Endothelial cell (in vitro differentiated cells): ENCODE results near the gene MIGA1. TPM values are rescaled to one million over a fixed set of nuclear protein-coding genes. Genes with fewer than 3 reads are reported as not detected.
"Not testable (repeated sequence)": the region's sequence is repeated elsewhere in the genome, so short reads cannot be mapped to it uniquely, and the experiment has no call there.

ENCODE experiments used
- DNase-seq: peaks from one replicate; pipeline ENCODE4 v3.0.0; 2021; ENCODE audit warnings: low spot score
- H3K27ac Mint-ChIP-seq: one replicate; pipeline ENCODE4 v1.8.0; 2021; ENCODE audit warnings: mixed read lengths, inconsistent platforms; ENCODE audit not compliant: unreplicated experiment
- H3K27me3 Mint-ChIP-seq: one replicate; pipeline ENCODE4 v1.8.0; 2021; ENCODE audit warnings: mild to moderate bottlenecking, moderate library complexity, mixed read lengths, inconsistent platforms; ENCODE audit not compliant: unreplicated experiment
- H3K36me3 Mint-ChIP-seq: one replicate; pipeline ENCODE4 v1.8.0; 2021; ENCODE audit warnings: mild to moderate bottlenecking, low read depth, mixed read lengths, inconsistent platforms; ENCODE audit not compliant: unreplicated experiment
- H3K4me1 Mint-ChIP-seq: one replicate; pipeline ENCODE4 v1.8.0; 2021; ENCODE audit warnings: mild to moderate bottlenecking, mixed read lengths, inconsistent platforms; ENCODE audit not compliant: unreplicated experiment
- H3K4me3 Mint-ChIP-seq: one replicate; pipeline ENCODE4 v1.8.0; 2021; ENCODE audit warnings: mild to moderate bottlenecking, mixed read lengths, inconsistent platforms; ENCODE audit not compliant: unreplicated experiment
- H3K9me3 Mint-ChIP-seq: one replicate; pipeline ENCODE4 v1.8.0; 2021; ENCODE audit warnings: mixed read lengths, inconsistent platforms; ENCODE audit not compliant: unreplicated experiment
- total RNA-seq: library from RNA; stranded (reverse); fragmentation: NEBNext Ultra II Directional; extraction: Animal tissue kit (Norgen Biotek cat#: 25700); gene quantifications from one replicate; pipeline ENCODE4 v1.2.1, GENCODE V29; 2021; ENCODE audit not compliant: unreplicated experiment
- TF ChIP-seq, protein P1 (sequence below): fragments of 200-600 bp; sonication (generic); IDR thresholded peaks from one replicate; pipeline ENCODE4 v1.5.0; 2021; ENCODE audit warnings: antibody characterized with exemption; ENCODE audit not compliant: unreplicated experiment

Gene MIGA1
- total RNA-seq, 1 donor from 2014 or later, result 12.3 TPM

- H3K27ac Mint-ChIP-seq, result no peak overlapping the region
- TF ChIP-seq, protein P1, sequence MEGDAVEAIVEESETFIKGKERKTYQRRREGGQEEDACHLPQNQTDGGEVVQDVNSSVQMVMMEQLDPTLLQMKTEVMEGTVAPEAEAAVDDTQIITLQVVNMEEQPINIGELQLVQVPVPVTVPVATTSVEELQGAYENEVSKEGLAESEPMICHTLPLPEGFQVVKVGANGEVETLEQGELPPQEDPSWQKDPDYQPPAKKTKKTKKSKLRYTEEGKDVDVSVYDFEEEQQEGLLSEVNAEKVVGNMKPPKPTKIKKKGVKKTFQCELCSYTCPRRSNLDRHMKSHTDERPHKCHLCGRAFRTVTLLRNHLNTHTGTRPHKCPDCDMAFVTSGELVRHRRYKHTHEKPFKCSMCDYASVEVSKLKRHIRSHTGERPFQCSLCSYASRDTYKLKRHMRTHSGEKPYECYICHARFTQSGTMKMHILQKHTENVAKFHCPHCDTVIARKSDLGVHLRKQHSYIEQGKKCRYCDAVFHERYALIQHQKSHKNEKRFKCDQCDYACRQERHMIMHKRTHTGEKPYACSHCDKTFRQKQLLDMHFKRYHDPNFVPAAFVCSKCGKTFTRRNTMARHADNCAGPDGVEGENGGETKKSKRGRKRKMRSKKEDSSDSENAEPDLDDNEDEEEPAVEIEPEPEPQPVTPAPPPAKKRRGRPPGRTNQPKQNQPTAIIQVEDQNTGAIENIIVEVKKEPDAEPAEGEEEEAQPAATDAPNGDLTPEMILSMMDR, result no peak
- H3K4me3 Mint-ChIP-seq, result no peak overlapping the region
- H3K27me3 Mint-ChIP-seq, result no peaks in the 10 kb centered on the region
- H3K36me3 Mint-ChIP-seq, result peaks cover 13% of the 10 kb centered on the region
- DNase-seq, result no peak
- no peaks in the 10 kb centered on the region for H3K9me3 Mint-ChIP-seq
- no peaks in the 10 kb centered on the region for H3K4me1 Mint-ChIP-seq
These were observed 40.7 kb downstream of the MIGA1 start for GRCh38 chr1:77820121-77820520.

DNA sequence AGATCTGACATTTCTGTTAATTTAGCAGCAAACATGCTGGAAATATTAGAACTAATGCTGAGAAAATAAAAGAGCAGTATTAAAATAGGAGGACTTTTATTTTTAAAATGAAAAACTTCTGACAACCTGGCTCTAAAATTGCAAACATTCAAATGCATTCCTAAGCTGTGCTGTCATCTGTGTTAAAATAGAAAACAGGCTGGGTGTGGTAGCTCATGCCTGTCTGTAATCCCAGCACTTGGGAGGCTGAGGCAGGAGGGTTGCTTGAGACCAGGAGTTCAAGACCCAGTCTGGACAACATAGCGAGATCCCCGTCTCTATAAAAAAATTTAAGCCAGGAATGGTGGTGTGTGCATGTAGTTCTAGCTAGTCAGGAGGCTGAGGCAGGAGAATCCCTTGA, 44.6 kb downstream of the MIGA1 start:
- peaks cover 6% of the 10 kb centered on the region for H3K36me3 Mint-ChIP-seq
- no peak overlapping the region for H3K4me3 Mint-ChIP-seq
- TF ChIP-seq, protein P1, result no peak
- H3K4me1 Mint-ChIP-seq, result no peaks in the 10 kb centered on the region
- no peaks in the 10 kb centered on the region for H3K9me3 Mint-ChIP-seq
- no peak overlapping the region for H3K27ac Mint-ChIP-seq
- DNase-seq, result no peak
- peaks cover 2% of the 10 kb centered on the region for H3K27me3 Mint-ChIP-seq

- Mint-ChIP-seq H3K4me1 (no peaks in the 10 kb centered on the region), H3K27ac (no peak overlapping the region), H3K27me3 (peaks cover 2% of the 10 kb centered on the region), H3K9me3 (no peaks in the 10 kb centered on the region), H3K36me3 (peaks cover 6% of the 10 kb centered on the region), H3K4me3 (no peak overlapping the region)
- DNase-seq, result no peak
- TF ChIP-seq, protein P1, result no peak
These were observed 45.2 kb downstream of the MIGA1 start for GRCh38 chr1:77824694-77825093.

DNA sequence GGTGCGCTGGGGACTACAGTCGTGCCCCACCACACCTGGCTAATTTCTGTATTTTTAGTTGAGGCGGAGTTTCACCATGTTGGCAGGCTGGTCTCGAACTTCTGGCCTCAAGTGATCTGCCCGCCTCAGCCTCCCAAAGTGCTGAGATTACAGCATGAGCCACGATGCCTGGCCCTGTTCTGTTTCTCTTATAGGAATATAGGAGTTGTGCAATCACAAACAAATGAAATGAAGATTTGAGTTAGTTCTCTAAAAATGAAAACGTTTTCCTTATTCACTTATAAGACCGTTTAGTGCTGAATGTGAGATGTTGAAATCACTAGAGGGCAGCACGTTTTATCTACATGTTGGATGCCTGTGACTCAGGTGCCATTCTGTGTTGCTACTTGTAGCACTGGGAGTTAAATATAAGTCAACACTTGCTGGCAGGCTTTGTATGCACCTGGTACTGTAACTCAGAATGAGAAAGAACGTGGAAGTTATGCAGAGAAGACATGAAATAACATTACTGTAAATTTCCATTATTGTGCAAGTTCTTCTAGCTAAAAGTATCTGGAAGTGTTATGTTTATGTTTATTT, 45.8 kb downstream of the MIGA1 start:
- peak; percentile 6 for DNase-seq
- Mint-ChIP-seq H3K27ac (no peak overlapping the region), H3K4me1 (no peaks in the 10 kb centered on the region), H3K36me3 (peaks cover 4% of the 10 kb centered on the region), H3K27me3 (peaks cover 2% of the 10 kb centered on the region), H3K9me3 (no peaks in the 10 kb centered on the region), H3K4me3 (no peak overlapping the region)
- TF ChIP-seq, protein P1, result no peak

DNA sequence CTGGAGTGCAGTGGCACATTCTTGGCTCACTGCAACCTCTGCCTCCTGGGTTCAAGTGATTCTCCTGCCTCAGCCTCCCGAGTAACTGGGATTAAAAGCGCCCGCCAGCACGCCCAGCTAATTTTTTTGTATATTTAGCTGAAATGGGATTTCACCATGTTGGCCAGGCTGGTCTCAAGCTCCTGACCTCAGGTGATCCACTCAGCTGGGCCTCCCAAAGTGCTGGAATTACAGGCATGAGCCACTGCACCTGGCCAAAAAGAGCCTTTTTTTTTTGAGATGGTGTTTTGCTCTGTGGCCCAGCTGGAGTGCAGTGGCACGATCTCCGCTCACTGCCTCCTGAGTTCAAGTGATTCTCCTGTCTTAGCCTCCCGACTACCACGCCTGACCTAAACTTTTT, 47.4 kb downstream of the MIGA1 start:
- not testable (repeated sequence) for H3K4me1 Mint-ChIP-seq, H3K27ac Mint-ChIP-seq, DNase-seq, H3K4me3 Mint-ChIP-seq, H3K9me3 Mint-ChIP-seq, H3K27me3 Mint-ChIP-seq, H3K36me3 Mint-ChIP-seq
